Measurements from ENCODE around the gene BTBD2. TPM values are rescaled to one million over a fixed set of nuclear protein-coding genes. Genes with fewer than 3 reads are reported as not detected.

BTBD2 gene
- total RNA-seq: 55.1 and 57.3 TPM in 2 replicates

DNA sequence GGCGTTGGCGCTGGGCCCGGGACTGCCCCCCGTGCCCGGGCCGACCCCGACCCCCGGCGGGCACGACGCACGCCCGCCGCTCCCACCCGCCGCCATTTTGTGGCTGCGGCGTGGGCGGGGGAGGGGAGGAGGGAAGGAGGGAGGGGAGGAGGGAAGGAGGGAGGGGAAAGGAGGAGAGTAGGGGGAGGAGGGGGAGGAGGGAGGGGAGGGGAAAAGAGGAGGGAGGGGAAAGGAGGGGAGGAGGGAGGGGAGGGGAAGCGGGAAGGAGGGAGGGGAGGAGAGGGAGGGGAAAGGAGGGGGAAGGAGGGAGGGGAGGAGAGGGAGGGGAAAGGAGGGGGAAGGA is at the start of gene BTBD2:
Gene BTBD2, minus strand, starts transcription at position 107 of the 343 bp plus-strand sequence. Its CDS starts 11 bp downstream, at position 96.
- ChIA-PET POLR2A (interaction anchor here (0.6 to 2.5 kb wide), 9 partner anchors 20 to 644 kb away, joined by 4 to 26 read pairs (median 8); partner anchors contain the start of gene MKNK2), CTCF (no interaction called here)
- H3K4me1 Mint-ChIP-seq: peaks cover 31% of the 10 kb centered on the region
- peaks cover 15% of the 10 kb centered on the region for H3K36me3 Mint-ChIP-seq (ENCODE audit: low read depth)
- peak within 1 kb of the TSS; percentile 63 for H3K4me3 Mint-ChIP-seq
- H3K9me3 Mint-ChIP-seq: no peaks in the 10 kb centered on the region
- TF ChIP-seq, protein P1, sequence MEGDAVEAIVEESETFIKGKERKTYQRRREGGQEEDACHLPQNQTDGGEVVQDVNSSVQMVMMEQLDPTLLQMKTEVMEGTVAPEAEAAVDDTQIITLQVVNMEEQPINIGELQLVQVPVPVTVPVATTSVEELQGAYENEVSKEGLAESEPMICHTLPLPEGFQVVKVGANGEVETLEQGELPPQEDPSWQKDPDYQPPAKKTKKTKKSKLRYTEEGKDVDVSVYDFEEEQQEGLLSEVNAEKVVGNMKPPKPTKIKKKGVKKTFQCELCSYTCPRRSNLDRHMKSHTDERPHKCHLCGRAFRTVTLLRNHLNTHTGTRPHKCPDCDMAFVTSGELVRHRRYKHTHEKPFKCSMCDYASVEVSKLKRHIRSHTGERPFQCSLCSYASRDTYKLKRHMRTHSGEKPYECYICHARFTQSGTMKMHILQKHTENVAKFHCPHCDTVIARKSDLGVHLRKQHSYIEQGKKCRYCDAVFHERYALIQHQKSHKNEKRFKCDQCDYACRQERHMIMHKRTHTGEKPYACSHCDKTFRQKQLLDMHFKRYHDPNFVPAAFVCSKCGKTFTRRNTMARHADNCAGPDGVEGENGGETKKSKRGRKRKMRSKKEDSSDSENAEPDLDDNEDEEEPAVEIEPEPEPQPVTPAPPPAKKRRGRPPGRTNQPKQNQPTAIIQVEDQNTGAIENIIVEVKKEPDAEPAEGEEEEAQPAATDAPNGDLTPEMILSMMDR (IDR thresholded peaks at IDR 0.05): no peak
- DNase-seq (no peak), ATAC-seq (ENCODE audit: low read depth) (peak; percentile 52)
- peak within 1 kb of the TSS; percentile 56 for H3K27ac Mint-ChIP-seq
- H3K27me3 Mint-ChIP-seq: no peaks in the 10 kb centered on the region
- intact Hi-C loops (cut with micrococcal nuclease): loop anchor here (2.0 to 5.0 kb wide), 2 partner anchors 73 to 88 kb away; no protein-coding TSS in a partner anchor

DNA sequence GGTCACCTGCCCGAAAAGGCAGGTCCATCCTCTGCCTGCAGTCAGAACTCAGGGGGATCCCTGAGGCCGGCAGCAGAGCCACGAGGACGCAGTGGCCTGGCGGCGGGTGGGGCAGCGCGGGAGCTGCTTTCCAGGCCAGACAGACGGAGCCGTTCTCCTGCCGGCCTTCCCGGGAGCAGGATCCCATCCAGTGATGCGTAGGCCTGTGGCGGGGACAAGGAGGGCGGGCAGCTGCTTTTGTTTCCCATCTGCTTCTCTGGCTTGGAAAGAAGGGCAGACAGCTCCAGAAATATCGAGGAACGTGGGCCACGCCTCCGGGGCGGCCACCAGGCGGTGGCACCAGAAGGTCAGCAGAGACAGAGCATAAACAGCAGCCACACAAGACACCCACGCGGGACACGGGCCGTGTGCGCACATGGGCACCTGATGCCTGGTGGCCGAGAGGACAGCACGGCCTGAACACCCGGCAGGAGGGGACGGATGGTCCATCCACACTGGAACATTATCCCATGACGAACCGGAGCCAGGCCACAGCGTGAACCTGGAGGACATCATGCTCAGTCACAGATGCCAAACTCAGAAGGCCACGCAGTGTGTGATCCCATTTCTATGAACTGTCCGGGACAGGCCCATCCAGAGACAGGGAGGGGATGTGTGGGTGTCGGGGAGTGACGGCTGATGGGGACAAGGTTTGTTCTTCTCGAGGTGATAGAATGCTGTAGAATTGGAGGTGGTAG is 49.4 kb upstream of the BTBD2 start:
- DNase-seq (no peak), ATAC-seq (ENCODE audit: low read depth) (no peak)
- Mint-ChIP-seq H3K27ac (no peak overlapping the region), H3K27me3 (no peaks in the 10 kb centered on the region), H3K4me3 (no peak overlapping the region), H3K4me1 (peaks cover 54% of the 10 kb centered on the region), H3K9me3 (no peaks in the 10 kb centered on the region), H3K36me3 (ENCODE audit: low read depth) (peaks cover 4% of the 10 kb centered on the region)
- intact Hi-C loops (cut with micrococcal nuclease): no loop called here
- TF ChIP-seq, protein P1 (IDR thresholded peaks at IDR 0.05): no peak
- POLR2A ChIA-PET: interaction anchor here (36.0 to 59.1 kb wide), 2 partner anchors 6 to 17 kb away, joined by 2723 read pairs; partner anchors contain the start of genes IZUMO4, MKNK2 and MOB3A
- CTCF ChIA-PET: interaction anchor here (2.3 kb wide), 1 partner anchor 13 kb away, joined by 6 read pairs; no protein-coding TSS in a partner anchor

DNA sequence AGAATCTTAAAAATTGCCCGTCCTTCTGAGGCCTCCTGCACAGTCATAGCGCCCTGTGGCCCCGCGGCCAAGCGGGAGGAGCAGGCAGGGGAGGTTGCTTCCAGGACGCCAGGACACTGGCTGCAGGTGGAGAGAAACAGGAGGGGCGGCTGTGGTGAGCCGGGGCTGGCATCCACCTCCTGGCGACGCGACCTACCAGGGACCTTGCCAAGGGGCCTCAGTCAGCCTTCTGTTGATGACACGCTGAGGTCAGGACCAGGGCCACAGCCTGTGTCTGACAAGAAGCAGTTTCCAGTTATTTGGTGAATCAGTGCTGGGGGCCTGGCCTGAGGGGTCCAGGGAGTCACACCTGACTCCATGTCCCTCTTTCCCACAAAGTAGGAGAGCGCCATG is 48.9 kb upstream of the BTBD2 start:
- no peak overlapping the region for H3K4me3 Mint-ChIP-seq
- H3K27ac Mint-ChIP-seq: no peak overlapping the region
- CTCF ChIA-PET: interaction anchor here (2.3 kb wide), 1 partner anchor 12 kb away, joined by 6 read pairs; no protein-coding TSS in a partner anchor
- TF ChIP-seq, protein P1 (IDR thresholded peaks at IDR 0.05): no peak
- H3K4me1 Mint-ChIP-seq: peaks cover 51% of the 10 kb centered on the region
- DNase-seq (no peak), ATAC-seq (ENCODE audit: low read depth) (no peak)
- intact Hi-C loops (cut with micrococcal nuclease): no loop called here
- no peaks in the 10 kb centered on the region for H3K36me3 Mint-ChIP-seq (ENCODE audit: low read depth)
- no peaks in the 10 kb centered on the region for H3K9me3 Mint-ChIP-seq
- H3K27me3 Mint-ChIP-seq: no peaks in the 10 kb centered on the region
- POLR2A ChIA-PET: interaction anchor here (21.6 to 59.1 kb wide), 3 partner anchors 6 to 27 kb away, joined by 490 to 2723 read pairs (median 2723); partner anchors contain the start of genes IZUMO4, MKNK2 and MOB3A

DNA sequence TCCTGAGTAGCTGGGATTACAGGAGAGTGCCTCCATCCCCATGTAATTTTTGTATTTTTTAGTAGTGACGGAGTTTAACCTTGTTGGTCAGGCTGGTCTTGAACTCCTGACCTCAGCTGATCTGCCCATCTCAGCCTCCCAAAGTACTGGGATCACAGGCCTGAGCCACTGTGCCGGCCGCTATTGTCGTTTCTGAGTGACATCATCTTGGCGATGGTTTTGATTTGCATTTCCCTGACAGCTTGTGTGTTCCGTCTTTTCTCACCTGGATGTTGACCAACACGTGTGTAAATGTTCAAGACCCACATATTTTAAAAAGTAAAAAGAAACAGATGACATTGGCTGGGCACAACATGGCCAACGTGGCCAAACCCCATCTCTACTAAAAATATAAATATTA is 48.3 kb upstream of the BTBD2 start:
- intact Hi-C loops (cut with micrococcal nuclease): no loop called here
- Mint-ChIP-seq H3K9me3 (no peaks in the 10 kb centered on the region), H3K4me1 (peaks cover 47% of the 10 kb centered on the region), H3K4me3 (peak overlapping the region; percentile 32), H3K36me3 (ENCODE audit: low read depth) (no peaks in the 10 kb centered on the region), H3K27ac (no peak overlapping the region), H3K27me3 (no peaks in the 10 kb centered on the region)
- TF ChIP-seq, protein P1 (IDR thresholded peaks at IDR 0.05): no peak
- ChIA-PET POLR2A (interaction anchor here (0.6 to 59.1 kb wide), 5 partner anchors 9 to 566 kb away, joined by 3 to 2723 read pairs (median 130); partner anchors contain the start of genes IZUMO4, MKNK2 and MOB3A), CTCF (no interaction called here)
- ATAC-seq (ENCODE audit: low read depth) (no peak), DNase-seq (no peak)

DNA sequence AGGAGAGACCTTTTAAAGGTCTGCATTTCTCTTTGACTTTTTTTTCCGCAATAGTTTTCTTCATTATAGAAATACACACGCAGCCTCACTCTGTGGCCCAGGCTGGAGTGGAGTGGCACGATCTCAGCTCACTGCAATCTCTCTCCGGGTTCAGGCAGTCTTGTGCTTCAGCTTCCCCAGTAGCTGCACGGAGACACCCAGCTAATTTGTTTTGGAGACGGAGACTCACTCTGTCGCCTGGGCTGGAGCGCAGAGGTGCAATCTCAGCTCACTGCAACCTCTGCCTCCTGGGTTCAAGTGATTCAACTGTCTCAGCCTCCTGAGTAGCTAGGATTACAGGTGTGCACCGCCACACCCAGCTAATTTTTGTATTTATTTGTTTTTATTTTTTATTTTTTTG is 47.3 kb upstream of the BTBD2 start:
- ATAC-seq (ENCODE audit: low read depth): no peak
- H3K36me3 Mint-ChIP-seq (ENCODE audit: low read depth): no peaks in the 10 kb centered on the region
- no peaks in the 10 kb centered on the region for H3K27me3 Mint-ChIP-seq
- DNase-seq: no peak
- CTCF ChIA-PET: no interaction called here
- POLR2A ChIA-PET: interaction anchor here (3.4 to 59.1 kb wide), 4 partner anchors 11 to 25 kb away, joined by 38 to 2723 read pairs (median 310); partner anchors contain the start of genes IZUMO4, MKNK2 and MOB3A
- intact Hi-C loops (cut with micrococcal nuclease): no loop called here
- peak overlapping the region; percentile 87 for H3K4me3 Mint-ChIP-seq
- H3K9me3 Mint-ChIP-seq: no peaks in the 10 kb centered on the region
- peaks cover 44% of the 10 kb centered on the region for H3K4me1 Mint-ChIP-seq
- H3K27ac Mint-ChIP-seq: no peak overlapping the region
- TF ChIP-seq, protein P1 (IDR thresholded peaks at IDR 0.05): no peak

Data from activated B cell treated with CpG ODN at 0.5 μM for 24 hours (primary cell).